K562 (cell line): Measurements from ENCODE around the gene FOXN3. TPM values are rescaled to one million over a fixed set of nuclear protein-coding genes. Genes with fewer than 3 reads are reported as not detected.

Experiments used
- ATAC-seq: fragments of 200-7000 bp; cut with Tn5 transposase; 3 replicates; pipeline ENCODE4 v1.9.1; 2020; ENCODE audit warnings: moderate library complexity
- BruUV-seq: library from RNA; stranded (reverse); fragments of 400-500 nt; replicated peaks from 2 replicates; lab custom pipeline; 2021; lab: Mats Ljungman, UMichigan
- CTCF ChIA-PET: fragments of 300-600 bp; formaldehyde crosslinking; extraction: SDS; loops from one replicate; lab custom pipeline; 2021; ENCODE audit warnings: low intra/inter-chr PET ratio; lab: Yijun Ruan, JAX
- POLR2A ChIA-PET: fragments of 300-600, 350-650 bp; sonication (Branson Sonifier 250); formaldehyde crosslinking; extraction: SDS; loops from one replicate; lab custom pipeline; 2021; ENCODE audit warnings: antibody characterized with exemption, inconsistent platforms; lab: Yijun Ruan, JAX
- DNase-seq, 4 experiments: peaks; one replicate each; pipeline versions ENCODE4 v3.0.0 to v3.0.0-alpha.2; 2011 to 2018; ENCODE audit warnings: low spot score in 3 of 4, mixed read lengths in 3 of 4; ENCODE audit errors: extremely low read depth in 1 of 4
- FAIRE-seq: peaks from 2 replicates; lab custom pipeline; 2011; peaks lifted over from hg19 to GRCh38; lab: Jason Lieb, UNC
- H2AFZ ChIP-seq: 2 replicates; pipeline ENCODE4 v1.6.0; 2011; ENCODE audit warnings: low read depth, low read length, control low read depth, inconsistent platforms
- H3K27ac ChIP-seq: fragments of 200-600 bp; 3 replicates; pipeline ENCODE4 v1.8.0; 2011; ENCODE audit warnings: low read depth, mild to moderate bottlenecking, control low read depth, inconsistent platforms, low read length, moderate library complexity, mixed read lengths; ENCODE audit errors: extremely low read depth
- H3K27me3 ChIP-seq, 2 experiments: fragments of 300-600 bp in 1 of 2; 2 replicates in 1 of 2; 3 replicates in 1 of 2; pipeline versions ENCODE4 v1.6.0 to v1.8.0; 2011; ENCODE audit warnings: inconsistent platforms in 2 of 2, low read length in 2 of 2, mild to moderate bottlenecking in 1 of 2, mixed read lengths in 1 of 2, moderate library complexity in 1 of 2; ENCODE audit not compliant: control insufficient read depth in 2 of 2, insufficient read depth in 2 of 2
- H3K36me3 ChIP-seq: fragments of 300-600 bp; 3 replicates; pipeline ENCODE4 v1.8.0; 2011; ENCODE audit warnings: mild to moderate bottlenecking, low read length, inconsistent platforms; ENCODE audit not compliant: control insufficient read depth, insufficient read depth
- H3K4me1 ChIP-seq, 2 experiments: fragments of 200-600 bp in 1 of 2; replicated peaks in 1 of 2; 2 replicates in 1 of 2; 3 replicates in 1 of 2; pipeline versions ENCODE4 v1.5.1 to v1.8.0; 2011; ENCODE audit warnings: inconsistent platforms in 2 of 2, low read length in 2 of 2, mild to moderate bottlenecking in 1 of 2, mixed read lengths in 1 of 2, moderate library complexity in 1 of 2; ENCODE audit not compliant: control insufficient read depth in 2 of 2, insufficient read depth in 2 of 2
- H3K4me2 ChIP-seq: 2 replicates; pipeline ENCODE4 v1.6.1; 2011; ENCODE audit warnings: low read length, control low read depth, inconsistent platforms, mixed read lengths; ENCODE audit not compliant: insufficient read depth
- H3K4me3 ChIP-seq: fragments of 200-600 bp; sonication (generic), shearing (Covaris generic); 2 replicates; pipeline ENCODE4 v1.5.1; 2016; ENCODE audit warnings: control low read depth, inconsistent platforms
- H3K79me2 ChIP-seq: fragments of 200-600 bp; 3 replicates; pipeline ENCODE4 v1.8.0; 2011; ENCODE audit warnings: low read length, inconsistent platforms; ENCODE audit not compliant: control insufficient read depth, insufficient read depth
- H3K9ac ChIP-seq, 2 experiments: 2 replicates each; pipeline versions ENCODE4 v1.6.0 to v1.6.1; 2011; ENCODE audit warnings: low read depth in 2 of 2, low read length in 2 of 2, control low read depth in 1 of 2, inconsistent platforms in 1 of 2, mild to moderate bottlenecking in 1 of 2, mixed read lengths in 1 of 2; ENCODE audit not compliant: insufficient read depth in 1 of 2
- H3K9me1 ChIP-seq: one replicate; pipeline ENCODE4 v1.6.0; 2011; ENCODE audit warnings: inconsistent platforms, mild to moderate bottlenecking, low read length, moderate library complexity; ENCODE audit not compliant: control insufficient read depth, insufficient read depth
- H3K9me3 ChIP-seq: replicated peaks from 2 replicates; pipeline ENCODE4 v1.5.1; 2011; ENCODE audit warnings: low read depth, low read length, inconsistent platforms; ENCODE audit not compliant: control insufficient read depth, insufficient read depth
- H4K20me1 ChIP-seq: replicated peaks from 2 replicates; pipeline ENCODE4 v1.6.1; 2011; ENCODE audit warnings: low read length, inconsistent platforms, mixed read lengths; ENCODE audit not compliant: control insufficient read depth, insufficient read depth
- ATF1 ChIP-seq, 2 experiments: fragments of 450-650 bp in 1 of 2; IDR thresholded peaks; 2 replicates each; pipeline ENCODE4 v1.6.1; 2016; ENCODE audit warnings: missing compliant biosample characterization in 1 of 2, missing genetic modification characterization in 1 of 2
- CEBPB ChIP-seq: fragments of 450-650 bp; IDR thresholded peaks from 2 replicates; pipeline ENCODE4 v1.6.1; 2016; ENCODE audit warnings: missing genetic modification characterization, missing compliant biosample characterization
- E2F8 ChIP-seq: fragments of 450-650 bp; IDR thresholded peaks from 2 replicates; pipeline ENCODE4 v1.7.1; 2018; ENCODE audit warnings: mild to moderate bottlenecking, low read depth; ENCODE audit not compliant: partially characterized antibody
- FOXA3 ChIP-seq, 2 experiments: fragments of 450-650 bp in 1 of 2; sonication (generic) in 1 of 2; formaldehyde crosslinking; IDR thresholded peaks in 1 of 2; conservative IDR thresholded peaks in 1 of 2; 2 replicates each; pipeline versions ENCODE4 v1.4.0 to v1.8.0; 2020 to 2022; ENCODE audit warnings: mild to moderate bottlenecking in 2 of 2, missing genetic modification reagents in 1 of 2
- TSC22D4 ChIP-seq: fragments of 450-650 bp; IDR thresholded peaks from 2 replicates; pipeline ENCODE4 v1.6.1; 2016; ENCODE audit warnings: missing genetic modification characterization, missing biosample characterization, control low read depth
- WGBS: fragments of 100-300 bp; shearing (Covaris generic); methylation state at CpG from one replicate; pipeline ENCODE4 v1.1.6; 2016; ENCODE audit warnings: low coverage, mixed read lengths; ENCODE audit not compliant: insufficient coverage; ENCODE audit errors: missing lambda C conversion rate; 5-methylcytosine and 5-hydroxymethylcytosine counted together
- in situ Hi-C: fragments of 300-500 bp; cut with MboI; formaldehyde crosslinking; loops from 4 replicates; pipeline ENCODE4 v1.15.0; 2018; ENCODE audit warnings: inconsistent platforms, mixed read lengths
- intact Hi-C: fragments of 100-400 bp; cut with micrococcal nuclease; formaldehyde crosslinking; loops from 2 replicates; pipeline ENCODE4 v1.14.2; 2022
- polyA plus RNA-seq, 8 experiments: library from polyadenylated mRNA; depleted of rRNA in 4 of 8; stranded (reverse) in 5 of 8; unstranded in 3 of 8; fragments of >200 nt; fragmentation: Nextera tagmentation in 2 of 8; fragmentation: Illumina TruSeq in 1 of 8; extraction: Ambion mirVana in 2 of 8; extraction: Trizol in 1 of 8; gene quantifications; 2 replicates each; pipeline versions ENCODE4 v1.2.1 to v1.2.3, GENCODE V29; 2011 to 2014; ENCODE audit warnings: inconsistent platforms in 1 of 8, missing spikeins in 1 of 8
- total RNA-seq, 7 experiments: library from RNA; depleted of rRNA in 6 of 7; stranded (reverse); fragments of >200 nt in 6 of 7; fragmentation: Illumina TruSeq in 2 of 7; extraction: Trizol in 2 of 7; gene quantifications; 2 replicates each; pipeline versions ENCODE4 v1.2.1 to v1.2.3, GENCODE V29; 2011 to 2021; ENCODE audit warnings: low replicate concordance in 1 of 7

Gene FOXN3
- total and polyA plus RNA-seq, 9 of the 15 experiments (the other 6 are each of a cell fraction or from before 2014, with no cell fraction given) = 0.07 to 1.3 (median 0.40) TPM

GRCh38 chr14:89179891-89180404, 237.1 kb downstream of the FOXN3 start:
- BruUV-seq = no TSS peak
- no peak for ATAC-seq
- in situ Hi-C loops = no loop called here
- CTCF ChIA-PET = no interaction called here
- no peaks in the 10 kb centered on the region for H3K9me1 ChIP-seq
- 20% methylated on average over 9 of the region's 13 CpGs for WGBS
- H3K27me3 ChIP-seq = peaks cover 2 to 33% of the 10 kb centered on the region in 2 experiments; a peak in 4 of 5 replicates
- DNase-seq = no peak
- H3K4me1 ChIP-seq = no peaks in the 10 kb centered on the region; a peak in 1 of 5 replicates
- H3K27ac ChIP-seq = no peak overlapping the region
- H3K9ac ChIP-seq = no peak overlapping the region
- no peaks in the 10 kb centered on the region for H3K9me3 ChIP-seq
- FAIRE-seq = no peak
- H3K79me2 ChIP-seq = no peaks in the 10 kb centered on the region
- POLR2A ChIA-PET = interaction anchor here (0.6 to 1.1 kb wide), 4 partner anchors 8 to 987 kb away, joined by 3 to 6 read pairs (median 4); no protein-coding TSS in a partner anchor
- no peaks in the 10 kb centered on the region for H4K20me1 ChIP-seq
- H3K36me3 ChIP-seq = no peaks in the 10 kb centered on the region
- H3K4me2 ChIP-seq = no peak overlapping the region
- no peak for TF ChIP-seq FOXA3 (CRISPR knock-in tag; conservative IDR thresholded peaks at IDR 0.05 in 1 of 2, IDR thresholded peaks at IDR 0.05 in 1 of 2)
- no peak for TF ChIP-seq TSC22D4 (tag)
- TF ChIP-seq CEBPB (tag) = no peak
- TF ChIP-seq ATF1 (CRISPR knock-in tag; IDR thresholded peaks at IDR 0.05) = no peak
- TF ChIP-seq ATF1 (tag; IDR thresholded peaks at IDR 0.05) = no peak
- TF ChIP-seq E2F8 = no peak
- no peak overlapping the region for H2AFZ ChIP-seq
- no peak overlapping the region for H3K4me3 ChIP-seq
- intact Hi-C loops = loop anchor here (5.0 kb wide), 1 partner anchor 138 kb away; no protein-coding TSS in a partner anchor
